GM21528 (cell line): ENCODE results near the gene ITPR3.

Source experiments
- ATAC-seq: cut with Tn5 transposase; IDR thresholded peaks from one replicate; pipeline ENCODE4 v1.9.1; 2021; ENCODE audit warnings: mild to moderate bottlenecking, moderate library complexity; ENCODE audit not compliant: unreplicated experiment, low FRiP score

The ITPR3 gene

GRCh38 chr6:33664506-33665057 is 43.5 kb downstream of the ITPR3 start:
- no peak for ATAC-seq

- ATAC-seq = no peak
Observed at GRCh38 chr6:33665957-33666356, 44.8 kb downstream of the ITPR3 start.

GRCh38 chr6:33667072-33667471 is 46.0 kb downstream of the ITPR3 start:
- ATAC-seq = no peak

- ATAC-seq = no peak
Observed at GRCh38 chr6:33667776-33668175, 46.7 kb downstream of the ITPR3 start.

GRCh38 chr6:33668328-33668727 is 47.2 kb downstream of the ITPR3 start:
- no peak for ATAC-seq

GRCh38 chr6:33668914-33669313 is 47.8 kb downstream of the ITPR3 start:
- no peak for ATAC-seq

- no peak for ATAC-seq
Observed at GRCh38 chr6:33670086-33670660, 49.1 kb downstream of the ITPR3 start.

GRCh38 chr6:33670971-33671743 is 50.0 kb downstream of the ITPR3 start:
- no peak for ATAC-seq

- ATAC-seq = no peak
Observed at GRCh38 chr6:33671744-33672072, 50.6 kb downstream of the ITPR3 start.

GRCh38 chr6:33672808-33673207 is 51.7 kb downstream of the ITPR3 start:
- no peak for ATAC-seq

GRCh38 chr6:33673851-33674250 is 52.7 kb downstream of the ITPR3 start:
- ATAC-seq = no peak

- ATAC-seq = no peak
Observed at GRCh38 chr6:33675968-33676367, 54.8 kb downstream of the ITPR3 start.

- ATAC-seq = no peak
Observed at GRCh38 chr6:33676416-33677142, 55.5 kb downstream of the ITPR3 start.

GRCh38 chr6:33677143-33677660 is 56.1 kb downstream of the ITPR3 start:
- ATAC-seq = no peak

- no peak for ATAC-seq
Observed at GRCh38 chr6:33677689-33678088, 56.6 kb downstream of the ITPR3 start.

- no peak for ATAC-seq
Observed at GRCh38 chr6:33678233-33678931, 57.3 kb downstream of the ITPR3 start.

GRCh38 chr6:33678932-33679490 is 57.9 kb downstream of the ITPR3 start:
- ATAC-seq = no peak

- no peak for ATAC-seq
Observed at GRCh38 chr6:33679761-33680160, 58.6 kb downstream of the ITPR3 start.

- ATAC-seq = no peak
Observed at GRCh38 chr6:33682341-33682740, 61.2 kb downstream of the ITPR3 start.

- no peak for ATAC-seq
Observed at GRCh38 chr6:33683051-33683571, 62.0 kb downstream of the ITPR3 start.
